ENCODE data around the gene BRD3OS.

BRD3OS gene

GRCh38 chr9:133989625-133990365, 35.5 kb upstream of the BRD3OS start:
- DNase-seq = no peak

- DNase-seq = no peak
Measured at GRCh38 chr9:133990366-133991213, 34.7 kb upstream of the BRD3OS start.

- no peak for DNase-seq
Measured at GRCh38 chr9:133991214-133991921, 33.9 kb upstream of the BRD3OS start.

GRCh38 chr9:133991964-133992779, 33.1 kb upstream of the BRD3OS start, which contains the start of gene VAV2:
VAV2 (minus strand) TSS chr9:133992324; CDS start chr9:133992278, 46 bp downstream.
- peak; percentile 21 for DNase-seq

GRCh38 chr9:133992780-133993634, 32.3 kb upstream of the BRD3OS start:
- DNase-seq = peak; percentile 71

- DNase-seq = no peak
Measured at GRCh38 chr9:133993635-133994253, 31.5 kb upstream of the BRD3OS start.

- DNase-seq = peak; percentile 77
Measured at GRCh38 chr9:133994353-133995011, 30.8 kb upstream of the BRD3OS start.

GRCh38 chr9:133995012-133995896, 30.0 kb upstream of the BRD3OS start:
- DNase-seq = no peak

GRCh38 chr9:133996531-133997520, 28.5 kb upstream of the BRD3OS start:
- no peak for DNase-seq

- DNase-seq = no peak
Measured at GRCh38 chr9:133997584-133997983, 27.7 kb upstream of the BRD3OS start.

- DNase-seq = no peak
Measured at GRCh38 chr9:133998915-133999595, 26.2 kb upstream of the BRD3OS start.

- no peak for DNase-seq
Measured at GRCh38 chr9:133999851-134000265, 25.4 kb upstream of the BRD3OS start.

- DNase-seq = no peak
Measured at GRCh38 chr9:134002796-134003195, 22.5 kb upstream of the BRD3OS start.

GRCh38 chr9:134003237-134003636, 22.0 kb upstream of the BRD3OS start:
- DNase-seq = no peak

GRCh38 chr9:134004131-134004873, 21.0 kb upstream of the BRD3OS start:
- no peak for DNase-seq

GRCh38 chr9:134004881-134005280, 20.4 kb upstream of the BRD3OS start:
- no peak for DNase-seq

GRCh38 chr9:134005381-134005780, 19.9 kb upstream of the BRD3OS start:
- no peak for DNase-seq

Data from activated gamma-delta T cell treated with Interleukin-2 at 50 U/mL for 16 hours (primary cell).